Psoas muscle (tissue), 8 donors: ENCODE results near the gene RXFP2. TPM values are rescaled to one million over a fixed set of nuclear protein-coding genes. Genes with fewer than 3 reads are reported as not detected.

ENCODE experiments used
- ATAC-seq, 4 donors: fragments of 200-7000 bp; cut with Tn5 transposase; one replicate each; pipeline ENCODE4 v1.9.1; 2020; ENCODE audit warnings: moderate library complexity in 3 of 4, mild to moderate bottlenecking in 2 of 4
- DNase-seq, 2 donors: peaks; one replicate each; pipeline ENCODE4 v3.0.0-alpha.2; 2020
- H3K27ac ChIP-seq: fragments of 200-600 bp; one replicate; pipeline ENCODE4 v1.8.0; 2022
- H3K27me3 ChIP-seq, 3 donors: fragments of 200-600 bp in 1 of 3; one replicate each; pipeline versions ENCODE4 v1.6.1 to v1.8.0; 2013 to 2022; ENCODE audit warnings: low read length in 2 of 3, mild to moderate bottlenecking in 2 of 3, moderate library complexity in 1 of 3; ENCODE audit not compliant: insufficient read depth in 3 of 3
- H3K36me3 ChIP-seq, 2 donors: fragments of 200-600 bp in 1 of 2; one replicate each; pipeline versions ENCODE4 v1.6.1 to v1.8.0; 2013 to 2022; ENCODE audit warnings: low read depth in 1 of 2, mild to moderate bottlenecking in 1 of 2, moderate library complexity in 1 of 2; ENCODE audit not compliant: insufficient read depth in 1 of 2
- H3K4me1 ChIP-seq: fragments of 200-600 bp; one replicate; pipeline ENCODE4 v1.8.0; 2022
- H3K4me3 ChIP-seq: fragments of 200-600 bp; one replicate; pipeline ENCODE4 v1.8.0; 2022; ENCODE audit warnings: mild to moderate bottlenecking
- H3K9me3 ChIP-seq: fragments of 200-600 bp; one replicate; pipeline ENCODE4 v1.8.0; 2022
- CTCF ChIP-seq: fragments of 200-600 bp; IDR thresholded peaks from one replicate; pipeline ENCODE4 v1.8.0; 2022; ENCODE audit warnings: antibody characterized with exemption
- WGBS, 3 donors: extraction: QIAGEN DNeasy Blood & Tissue Kit; methylation state at CpG; one replicate each; pipeline versions ENCODE4 v1.1.6 to v1.1.7; 2013; 5-methylcytosine and 5-hydroxymethylcytosine counted together
- intact Hi-C, 2 donors: fragments of 100-400 bp; cut with DNase I; formaldehyde crosslinking; loops; one replicate each; pipeline versions ENCODE4 v1.11.0 to v1.14.2; 2022
- polyA plus RNA-seq, 3 donors: library from polyadenylated mRNA; stranded (reverse); fragments of 200-250 nt; gene quantifications; one replicate each; pipeline ENCODE4 v1.2.3, GENCODE V29; 2013
- total RNA-seq, 4 donors: library from RNA; stranded (reverse); fragmentation: NEBNext Ultra II Directional in 2 of 4; extraction: Animal tissue kit (Norgen Biotek cat#: 25700) in 2 of 4; gene quantifications; one replicate each; pipeline versions ENCODE4 v1.2.1 to v1.2.4, GENCODE V29; 2021 to 2023
- donor health status: healthy with polysubstance abuse.
- donor health status: DM: no; HTN: no; CAD: no; lungs with moderate emphysema.
- donor health status: Bipolar disorder and iron deficiency.
- donor health status: healthy.
- donor health status: DM: yes; HTN: yes; CAD: no.
- donor health status: DM: no; HTN: no; CAD: no.
- donor health status: DM: no; HTN: no; CAD: no.
- donor health status: DM: yes; HTN: yes; CAD: no.

Gene RXFP2
- total and polyA plus RNA-seq, 7 donors = 0.47 to 4.0 (median 1.2) TPM; not detected in 2

- no peaks in the 10 kb centered on the region for H3K4me1 ChIP-seq
- no peaks in the 10 kb centered on the region for H3K27me3 ChIP-seq
- 74 to 88% (median 88%) methylated on average over 1 of the region's 1 CpG for WGBS, 3 donors
- intact Hi-C loops = no loop called here
- TF ChIP-seq CTCF = no peak
- no peaks in the 10 kb centered on the region for H3K36me3 ChIP-seq
- no peak overlapping the region for H3K4me3 ChIP-seq
- ATAC-seq = no peak
- H3K9me3 ChIP-seq = no peaks in the 10 kb centered on the region
- H3K27ac ChIP-seq = no peak overlapping the region
- no peak for DNase-seq
These were observed 64.0 kb downstream of the RXFP2 start for GRCh38 chr13:31803311-31803710.

GRCh38 chr13:31805841-31806240, 66.5 kb downstream of the RXFP2 start:
- no peaks in the 10 kb centered on the region for H3K27me3 ChIP-seq
- WGBS, 3 donors = 90 to 98% (median 93%) methylated on average over 4 of the region's 4 CpGs
- no peak overlapping the region for H3K4me3 ChIP-seq
- H3K36me3 ChIP-seq = no peaks in the 10 kb centered on the region
- ATAC-seq = no peak
- no peak for TF ChIP-seq CTCF
- no peak for DNase-seq
- no peak overlapping the region for H3K27ac ChIP-seq
- intact Hi-C loops = no loop called here
- no peaks in the 10 kb centered on the region for H3K9me3 ChIP-seq
- no peaks in the 10 kb centered on the region for H3K4me1 ChIP-seq

- H3K27me3 ChIP-seq = no peaks in the 10 kb centered on the region
- no peak for TF ChIP-seq CTCF
- no peak overlapping the region for H3K4me3 ChIP-seq
- no peaks in the 10 kb centered on the region for H3K4me1 ChIP-seq
- ATAC-seq = no peak
- no peaks in the 10 kb centered on the region for H3K36me3 ChIP-seq
- 48 to 60% (median 48%) methylated on average over 2 of the region's 2 CpGs for WGBS, 3 donors
- intact Hi-C loops = no loop called here
- DNase-seq = no peak
- no peak overlapping the region for H3K27ac ChIP-seq
- no peaks in the 10 kb centered on the region for H3K9me3 ChIP-seq
These were observed 67.8 kb downstream of the RXFP2 start for GRCh38 chr13:31807090-31807541.

GRCh38 chr13:31814536-31814935, 75.2 kb downstream of the RXFP2 start:
- ATAC-seq (no peak), DNase-seq (no peak)
- peaks cover 16% of the 10 kb centered on the region for H3K9me3 ChIP-seq
- no peak overlapping the region for H3K4me3 ChIP-seq
- 84 to 85% (median 84%) methylated on average over 5 of the region's 5 CpGs for WGBS, 3 donors
- no peaks in the 10 kb centered on the region for H3K27me3 ChIP-seq
- intact Hi-C loops = no loop called here
- no peak for TF ChIP-seq CTCF
- no peaks in the 10 kb centered on the region for H3K4me1 ChIP-seq
- no peak overlapping the region for H3K27ac ChIP-seq
- H3K36me3 ChIP-seq = no peaks in the 10 kb centered on the region
